Measurements from ENCODE around the gene GALNT18.

The GALNT18 gene

DNA sequence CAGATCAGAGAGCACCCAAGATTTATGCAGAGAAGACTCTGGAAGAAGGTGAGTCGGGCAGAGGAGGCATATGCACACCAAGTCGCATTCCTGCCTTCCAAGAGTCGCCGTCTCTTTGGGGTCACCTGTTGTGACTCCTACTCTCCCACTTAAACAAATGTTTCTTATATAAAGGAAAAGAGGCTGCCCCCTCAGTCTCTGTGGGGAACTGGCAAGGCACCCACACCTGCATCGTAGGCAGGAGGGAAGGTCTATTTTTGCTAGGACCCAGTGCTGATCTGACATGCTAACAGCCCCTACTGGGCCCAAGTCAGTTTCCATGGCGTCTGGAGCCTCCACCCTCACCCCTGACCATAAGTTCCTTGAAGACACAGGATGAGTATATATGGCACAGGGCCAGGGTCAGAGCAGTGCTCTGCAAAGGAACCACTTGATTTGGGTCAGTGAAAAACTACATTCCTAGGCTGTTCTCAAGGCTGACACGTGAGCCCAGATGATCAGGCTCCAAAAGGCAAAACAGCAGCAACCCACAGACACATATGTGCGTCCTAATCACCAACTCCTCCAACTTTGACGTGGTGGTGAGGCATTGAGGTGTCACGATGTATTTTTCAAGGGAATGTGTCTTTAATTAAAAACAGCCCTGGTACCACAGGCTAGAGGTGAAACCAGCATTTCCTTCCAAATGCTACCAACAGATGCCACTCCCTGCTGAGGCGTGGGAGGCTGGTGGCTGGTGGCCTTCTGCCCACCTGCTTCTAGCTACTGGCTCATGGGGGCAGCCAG lies 213.2 kb downstream of the GALNT18 start:
- DNase-seq (ENCODE audit: low spot score), result no peak

DNA sequence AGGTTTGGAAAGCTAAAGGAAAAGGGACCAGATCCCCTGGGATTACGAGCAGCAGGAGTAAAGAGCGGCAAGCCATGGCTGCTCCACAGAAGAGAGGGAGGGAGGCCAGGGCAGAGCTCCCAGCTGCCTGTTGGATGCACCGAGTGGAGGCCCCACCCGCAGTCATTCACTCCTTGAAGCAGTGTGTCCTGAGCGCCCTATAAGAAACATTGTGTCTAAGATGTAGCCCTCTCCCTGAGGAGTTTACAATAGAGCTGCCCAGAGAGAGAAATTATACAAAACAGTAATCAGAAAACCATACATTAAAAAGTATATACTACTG lies 214.1 kb downstream of the GALNT18 start:
- DNase-seq (ENCODE audit: low spot score), result no peak

DNA sequence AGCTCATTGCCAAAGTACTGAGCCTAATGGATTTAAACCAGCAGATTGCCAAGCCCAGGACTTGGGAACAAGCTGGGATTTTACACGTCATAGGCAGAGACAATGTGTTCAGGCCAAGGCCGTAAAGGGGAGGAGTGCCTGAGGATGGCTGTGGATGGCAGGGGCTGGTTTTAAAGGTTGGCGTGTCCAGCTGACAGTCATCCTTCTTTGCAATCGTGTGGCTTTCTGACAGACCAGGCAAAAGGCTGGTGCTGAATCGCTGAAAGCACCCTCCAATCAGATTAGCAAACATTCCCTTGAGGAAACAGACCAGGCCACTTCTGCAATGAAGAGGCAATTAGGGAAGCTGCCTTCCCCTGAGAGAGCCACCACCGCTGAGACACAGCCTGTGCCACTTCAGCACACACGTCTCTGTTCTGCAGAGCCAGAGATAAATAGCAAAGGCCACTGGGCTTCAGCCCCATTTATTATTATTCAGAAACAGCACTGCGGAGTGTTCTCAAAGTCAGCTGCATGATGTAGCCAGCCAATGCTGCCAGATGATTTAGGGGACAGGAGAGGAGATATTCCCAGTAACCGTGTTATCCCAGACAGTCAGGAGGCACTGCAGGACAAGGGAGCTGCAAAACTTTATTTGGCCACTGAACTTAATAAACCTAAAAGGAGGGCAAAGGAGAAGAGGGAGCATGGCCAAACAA lies 214.6 kb downstream of the GALNT18 start:
- no peak for DNase-seq (ENCODE audit: low spot score)

DNA sequence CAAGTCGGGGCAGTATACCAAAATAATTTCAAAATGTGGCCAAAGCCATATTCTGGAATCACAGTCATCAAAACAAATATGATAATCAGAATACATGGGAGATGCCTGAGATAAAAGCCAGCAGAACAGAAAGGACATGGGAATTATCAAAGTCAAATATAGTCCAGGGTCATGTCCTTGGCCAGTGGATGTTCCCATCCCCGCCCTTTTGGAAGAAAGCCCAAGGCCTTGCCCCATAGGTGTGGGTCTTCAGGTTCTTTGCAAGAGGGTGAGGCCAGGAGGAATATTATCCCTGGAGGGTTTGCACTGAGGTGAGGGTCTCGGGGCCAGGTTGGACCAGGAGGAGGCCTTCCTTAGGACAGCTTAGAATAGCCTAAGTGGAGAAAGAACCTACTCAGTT lies 215.2 kb downstream of the GALNT18 start:
- no peak for DNase-seq (ENCODE audit: low spot score)

DNA sequence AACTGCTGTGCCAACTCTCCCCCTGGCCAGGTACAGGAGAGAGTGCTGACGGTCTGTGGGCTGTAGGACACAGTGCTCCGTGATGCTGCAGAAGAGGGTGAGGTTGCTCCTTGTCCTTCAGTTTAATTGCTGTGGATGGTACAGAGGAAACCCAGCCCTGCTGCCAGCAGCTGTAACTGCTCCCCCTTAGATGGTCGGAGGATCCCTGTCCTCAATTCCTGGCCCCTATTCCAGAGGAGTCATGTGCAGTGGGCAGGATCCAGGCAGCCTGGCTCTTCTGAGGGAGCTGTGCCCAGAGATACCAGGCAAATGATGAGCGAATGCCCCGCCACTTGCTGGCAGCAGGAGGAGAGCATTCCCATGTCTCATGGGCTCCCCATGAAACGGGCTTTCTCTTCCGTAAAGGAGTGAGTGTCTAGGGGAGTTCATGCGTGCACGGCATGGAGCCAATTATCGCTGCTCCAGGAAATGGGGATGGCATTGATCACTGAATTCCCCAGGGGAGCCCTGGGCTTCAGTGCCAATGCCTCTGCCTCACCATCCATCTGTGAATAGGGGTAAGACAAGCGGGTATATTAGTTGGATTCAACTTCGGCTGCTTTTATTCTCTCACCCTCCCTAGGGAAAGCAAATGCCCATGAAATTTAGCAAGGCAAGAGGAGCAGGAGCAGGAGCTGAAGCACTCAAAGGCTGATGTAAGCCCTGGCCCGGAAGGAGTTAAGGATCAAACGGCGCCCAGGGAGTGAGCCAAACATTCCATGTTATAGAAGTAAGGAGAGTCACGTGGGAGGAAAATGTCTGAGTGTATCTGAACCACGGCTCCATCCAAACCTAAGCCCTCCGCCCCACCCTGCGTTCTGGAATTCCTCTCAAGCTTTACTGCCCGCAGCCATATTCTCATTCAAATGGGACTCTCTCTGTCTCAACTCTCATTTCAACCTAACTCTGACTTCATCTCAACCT lies 217.8 kb downstream of the GALNT18 start:
- DNase-seq (ENCODE audit: low spot score), result no peak

DNA sequence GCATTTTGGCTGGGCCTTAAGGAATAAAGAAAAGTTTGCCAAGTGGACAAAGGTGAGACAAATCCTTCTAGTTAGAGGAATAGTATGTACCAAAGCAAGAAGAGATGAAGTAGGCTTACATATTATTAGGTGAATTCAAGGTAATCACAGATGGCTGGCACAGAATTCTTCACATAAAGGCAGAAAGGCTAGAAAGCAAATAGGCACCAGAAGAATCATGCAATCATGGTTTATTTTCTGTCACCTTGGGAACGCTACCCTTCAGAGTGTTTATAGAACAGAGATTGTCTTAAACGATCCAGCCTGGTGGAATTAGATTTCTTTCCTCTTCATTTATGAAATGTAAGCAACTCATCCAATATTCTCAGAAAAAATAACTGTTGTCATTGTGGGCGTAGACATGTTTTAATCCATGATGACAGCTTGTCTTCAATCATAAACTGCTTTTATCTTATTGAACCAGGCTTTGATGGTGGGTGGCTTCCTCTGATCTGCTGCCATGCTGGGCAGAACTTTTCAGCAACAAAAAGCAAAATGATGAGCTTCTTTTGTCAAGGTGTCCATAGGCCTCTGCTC lies 219.8 kb downstream of the GALNT18 start:
- DNase-seq (ENCODE audit: low spot score), result no peak

DNA sequence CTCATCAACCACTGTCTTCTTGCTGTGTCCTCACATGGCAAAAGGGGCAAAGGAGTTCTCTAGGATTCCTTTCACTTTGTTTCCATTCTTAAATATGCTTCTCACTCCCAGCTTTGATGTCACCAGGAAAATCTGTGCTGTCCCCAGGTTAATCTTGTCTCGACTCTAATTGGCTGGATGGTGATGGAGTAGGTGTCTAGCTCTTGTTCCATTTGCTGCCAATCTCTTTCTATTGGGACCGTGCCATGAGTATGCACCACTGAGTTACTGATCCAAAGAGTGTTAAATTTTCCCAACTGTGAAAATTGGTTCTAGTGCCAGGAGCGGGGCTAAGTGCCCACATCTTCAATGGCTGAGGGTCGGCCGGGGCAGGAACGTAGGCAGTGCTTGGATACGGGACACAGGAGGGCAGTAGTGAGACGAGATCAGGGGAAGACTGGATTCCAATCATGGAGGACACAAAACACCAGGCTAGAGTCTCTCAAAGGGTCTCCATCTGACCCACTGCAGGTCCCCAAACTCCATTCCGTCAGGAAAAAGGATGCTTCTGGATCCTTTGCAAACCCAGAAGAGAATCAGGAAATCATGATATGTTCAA lies 221.1 kb downstream of the GALNT18 start:
- no peak for DNase-seq (ENCODE audit: low spot score)

DNA sequence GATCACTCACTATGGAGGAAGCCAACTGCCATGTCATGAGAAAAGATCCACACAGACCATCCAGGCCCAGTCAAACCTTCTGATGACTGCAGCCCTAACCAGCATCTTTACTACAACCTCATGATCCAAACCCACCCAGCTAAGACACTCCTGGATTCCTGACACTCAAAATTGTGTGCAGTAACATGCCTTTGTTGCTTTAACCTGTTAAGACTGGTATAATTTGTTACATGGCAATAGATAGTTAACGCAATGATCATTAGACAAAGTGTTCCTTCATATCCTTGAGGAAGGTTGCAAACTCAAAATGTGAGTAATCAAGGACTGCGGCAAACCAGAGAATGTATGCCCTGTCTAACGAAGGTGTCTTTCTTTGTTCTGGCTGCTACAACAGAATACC lies 221.7 kb downstream of the GALNT18 start:
- DNase-seq (ENCODE audit: low spot score), result no peak

DNA sequence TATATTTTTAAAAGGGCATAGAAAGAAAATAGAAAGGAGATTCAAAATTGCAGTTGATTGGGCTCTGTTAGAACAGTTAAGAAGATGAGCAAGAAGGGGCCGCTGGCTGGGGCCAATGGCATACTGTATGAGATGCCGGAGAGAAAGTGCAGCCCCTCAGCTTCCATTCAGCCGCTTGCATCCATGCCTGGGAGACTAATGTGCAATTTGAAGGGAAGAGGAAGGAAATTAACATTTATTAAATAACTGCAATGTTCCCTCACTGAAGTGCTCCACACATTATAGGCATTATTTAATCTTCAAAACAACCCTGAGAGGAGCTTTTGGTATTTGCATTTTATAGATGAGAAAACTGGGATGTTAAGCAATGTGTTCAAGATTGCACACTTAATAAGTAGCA lies 224.0 kb downstream of the GALNT18 start:
- no peak for DNase-seq (ENCODE audit: low spot score)

DNA sequence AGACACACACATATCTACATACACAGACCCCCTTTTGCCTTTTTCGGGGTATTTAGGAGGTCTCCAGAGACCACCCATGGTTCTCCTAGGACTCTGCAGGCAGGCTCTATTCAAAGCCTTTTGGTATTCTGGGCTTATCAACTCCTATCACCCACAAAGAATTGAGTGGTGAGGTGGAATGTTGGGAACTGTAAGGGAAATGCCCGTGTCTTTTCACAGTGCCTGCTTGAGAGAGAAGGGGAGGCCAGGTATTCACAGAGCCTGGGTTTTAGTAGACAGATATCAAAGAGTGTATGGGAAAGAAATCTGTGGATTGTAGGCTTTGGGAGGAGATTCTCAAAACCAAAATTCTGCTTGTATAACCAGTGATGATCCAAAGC lies 224.8 kb downstream of the GALNT18 start:
- no peak for DNase-seq (ENCODE audit: low spot score)

DNA sequence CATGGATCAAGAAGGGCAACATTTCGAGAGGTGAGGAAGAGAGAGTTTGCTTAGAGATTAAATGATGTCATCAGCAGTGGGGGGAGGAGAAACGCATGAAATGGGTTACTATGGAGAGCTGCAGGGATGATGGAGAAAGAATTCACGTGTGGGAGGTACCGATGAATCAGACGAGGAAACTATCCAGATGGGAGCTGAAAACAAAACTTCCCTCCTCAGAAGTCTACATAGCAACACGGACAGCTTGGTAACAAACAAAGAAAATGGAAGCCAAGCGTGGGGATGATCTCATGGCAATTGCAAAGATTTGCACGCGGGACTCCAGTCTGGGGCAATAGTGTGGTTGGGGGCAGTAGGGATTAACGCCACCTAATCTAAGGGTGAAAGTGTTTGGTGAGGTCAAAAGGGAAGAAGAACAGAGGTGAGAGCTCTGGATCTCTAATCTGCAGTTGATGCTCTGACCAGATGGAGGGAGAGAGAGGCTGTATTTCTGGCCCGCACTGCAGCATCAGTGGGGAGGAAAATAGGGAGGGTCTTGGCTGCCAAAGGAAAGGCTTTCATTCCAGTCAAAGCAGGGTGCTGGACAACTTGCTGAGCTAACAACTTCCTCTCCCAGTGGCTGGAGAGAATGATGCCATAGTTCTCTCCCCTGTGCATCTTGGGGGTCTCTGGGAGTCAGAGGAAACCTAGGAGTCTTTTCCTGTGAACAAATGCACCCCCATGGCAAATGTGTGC lies 225.3 kb downstream of the GALNT18 start:
- DNase-seq (ENCODE audit: low spot score), result peak; percentile 19

DNA sequence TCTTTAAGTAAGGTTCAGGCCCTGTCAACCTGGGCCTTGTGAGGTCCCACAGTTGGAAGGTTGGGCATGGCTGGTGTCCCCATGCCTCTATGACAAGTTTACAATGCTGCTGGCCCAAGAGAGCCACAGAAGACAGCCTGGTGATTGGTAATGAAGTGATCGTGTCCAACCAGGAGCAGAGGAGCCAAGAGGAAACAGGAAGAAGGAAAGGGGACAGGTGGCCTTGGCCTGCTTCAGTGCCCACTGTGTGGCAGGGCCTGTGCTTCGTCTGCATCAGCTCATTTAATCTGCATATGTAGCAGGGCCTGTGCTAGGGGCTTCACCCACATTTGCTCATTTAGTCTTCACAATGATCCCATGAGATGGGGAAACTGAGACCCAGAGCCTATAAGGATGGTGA lies 226.7 kb downstream of the GALNT18 start:
- no peak for DNase-seq (ENCODE audit: low spot score)

DNA sequence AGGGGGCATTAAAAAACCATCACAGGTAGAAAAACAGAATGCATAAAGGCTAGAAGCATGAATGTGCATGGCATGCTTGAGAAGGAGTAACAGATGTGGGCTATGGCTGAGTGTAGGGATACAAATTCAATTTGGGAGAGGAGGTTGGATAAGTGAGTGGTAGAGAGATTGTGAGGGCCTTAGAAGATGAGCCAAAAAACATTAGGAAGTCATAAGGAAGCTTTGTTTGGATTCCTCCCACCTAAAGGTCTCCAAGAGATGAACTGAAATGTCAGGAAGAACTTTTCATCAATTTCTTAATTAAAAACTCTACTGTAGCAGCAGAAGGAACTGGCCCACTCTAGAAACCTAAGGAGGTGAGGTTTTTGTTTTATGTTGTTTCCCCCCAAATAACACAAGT lies 227.6 kb downstream of the GALNT18 start:
- no peak for DNase-seq (ENCODE audit: low spot score)

DNA sequence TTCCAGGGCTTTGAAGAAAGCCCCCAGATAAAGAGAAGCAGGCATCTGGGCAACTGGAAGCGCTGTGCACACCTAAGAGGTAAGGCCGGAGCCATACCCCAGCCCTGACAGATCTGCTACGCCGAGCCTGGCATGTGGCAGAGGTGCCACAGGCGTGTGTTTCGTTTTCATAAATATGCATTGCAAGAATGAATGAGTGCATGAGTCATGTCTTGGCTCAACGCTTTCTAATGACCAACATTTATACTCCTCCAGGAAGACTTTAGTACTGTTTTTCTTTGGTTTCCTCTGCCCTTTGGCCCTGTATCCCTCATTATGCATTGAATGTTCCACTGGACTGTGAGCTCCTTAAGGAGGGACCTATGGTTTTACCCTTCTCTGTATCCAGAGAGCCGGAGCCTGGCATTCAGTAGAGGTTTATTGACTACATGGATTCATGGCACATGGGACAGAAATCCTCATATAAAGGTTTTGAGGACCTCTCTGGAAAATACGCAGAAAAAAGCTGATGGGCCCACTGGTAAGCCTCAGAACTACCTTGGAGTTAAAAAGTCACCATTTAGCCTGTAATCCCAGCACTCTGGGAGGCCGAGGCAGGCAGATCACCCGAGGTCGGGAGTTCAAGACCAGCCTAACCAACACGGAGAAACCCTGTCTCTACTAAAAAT lies 229.9 kb downstream of the GALNT18 start:
- DNase-seq (ENCODE audit: low spot score), result peak; percentile 15

DNA sequence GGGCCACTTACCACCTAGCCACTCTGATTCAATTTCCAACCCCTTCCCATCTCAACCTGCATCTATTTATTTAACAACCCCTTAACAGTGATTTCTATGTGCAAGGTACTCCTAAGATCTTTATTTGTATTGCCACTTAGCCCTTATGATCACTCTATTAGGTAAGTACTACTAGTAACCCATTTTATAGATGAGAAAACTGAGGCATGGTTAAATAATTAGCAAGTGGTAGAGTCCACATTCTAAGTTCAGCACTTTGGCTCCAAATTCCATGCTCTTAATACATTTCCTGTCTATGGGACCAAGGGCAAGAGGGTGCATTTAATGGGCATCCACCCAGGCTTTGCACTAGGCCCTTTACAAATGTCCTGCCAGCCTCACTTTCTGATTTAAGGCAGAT lies 230.6 kb downstream of the GALNT18 start:
- DNase-seq (ENCODE audit: low spot score), result no peak

DNA sequence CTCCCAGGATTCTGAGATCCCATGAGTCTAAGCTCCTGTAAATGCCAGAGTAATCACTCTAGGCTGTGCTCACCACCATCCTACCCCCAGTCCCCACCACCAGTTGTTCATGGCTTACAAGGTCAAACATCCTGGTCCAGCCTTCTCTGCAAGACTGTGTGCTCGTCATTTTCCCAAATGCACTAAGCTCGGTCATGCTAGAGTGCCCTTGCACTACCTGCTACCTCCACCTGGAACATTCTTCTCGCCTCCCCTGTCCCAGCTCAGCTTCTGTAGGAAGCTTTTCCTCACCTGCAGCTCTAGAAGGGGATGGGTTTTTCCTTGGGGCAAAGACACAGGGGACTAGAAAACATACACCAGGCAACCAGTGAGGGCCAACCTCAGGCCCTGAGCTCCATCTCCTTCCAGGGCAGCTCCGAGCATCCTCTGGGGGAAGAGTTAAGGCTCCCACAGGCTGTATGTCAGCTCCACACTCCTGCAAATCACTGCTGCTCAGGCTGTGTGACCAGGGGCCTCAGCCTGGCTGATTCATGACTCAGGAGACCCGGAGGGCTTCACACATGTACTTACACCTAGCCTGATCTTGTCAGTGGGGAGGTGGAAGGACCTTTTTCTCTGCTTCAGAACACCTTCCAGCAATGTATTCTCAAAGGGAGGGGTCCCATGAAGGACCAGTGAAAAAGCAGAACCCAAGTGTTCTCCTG lies 231.6 kb downstream of the GALNT18 start:
- no peak for DNase-seq (ENCODE audit: low spot score)

DNA sequence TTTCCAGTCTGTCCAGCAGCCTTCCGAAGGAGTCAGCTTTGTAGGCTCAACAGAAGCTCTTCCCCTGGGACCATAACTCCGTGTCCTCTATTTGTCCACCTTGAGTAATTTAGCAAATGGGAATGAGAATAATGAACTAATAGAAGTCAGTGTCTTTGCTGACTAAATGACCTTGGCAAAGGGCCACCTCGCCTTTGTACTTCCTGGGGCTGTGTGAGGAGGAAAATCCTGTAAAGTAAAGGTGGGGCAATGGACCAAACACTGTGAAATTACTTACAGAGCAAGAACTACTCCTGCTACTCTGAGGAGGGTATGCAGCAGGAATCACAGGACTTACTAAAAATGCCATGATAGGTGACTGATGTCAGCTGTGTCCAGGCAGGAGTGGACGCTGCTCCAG lies 232.6 kb downstream of the GALNT18 start:
- no peak for DNase-seq (ENCODE audit: low spot score)

DNA sequence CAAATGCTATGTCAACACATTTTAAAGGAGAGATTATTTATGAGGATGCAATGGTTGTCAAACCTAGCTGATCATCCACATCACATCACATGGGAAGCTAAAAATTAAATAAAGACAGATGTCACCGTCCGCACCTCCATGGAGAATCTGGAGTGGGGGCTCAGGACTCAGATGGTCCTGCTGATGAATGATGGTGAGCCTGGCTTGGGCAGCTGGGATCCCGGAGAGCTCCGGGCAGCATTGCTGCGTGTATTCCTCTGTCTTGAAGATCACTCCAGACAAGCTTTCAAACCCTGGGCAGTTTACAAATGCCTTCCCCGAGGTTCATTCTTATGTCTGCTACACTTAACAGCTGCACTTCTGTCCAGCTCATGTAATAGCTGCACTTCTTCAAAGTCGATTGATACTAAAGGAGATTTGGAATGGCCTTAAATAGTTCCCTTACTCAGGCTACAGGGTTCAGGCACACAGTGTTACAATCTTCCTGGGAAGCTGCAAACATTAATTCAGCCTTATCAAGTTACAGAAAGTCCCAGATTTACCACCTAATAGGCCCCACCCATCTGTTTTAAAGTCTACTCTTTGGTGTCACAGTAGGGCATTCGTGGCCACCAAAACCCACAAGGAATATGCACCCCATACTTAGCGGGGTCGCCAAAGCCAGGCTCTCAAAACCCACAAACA lies 234.0 kb downstream of the GALNT18 start:
- no peak for DNase-seq (ENCODE audit: low spot score)

DNA sequence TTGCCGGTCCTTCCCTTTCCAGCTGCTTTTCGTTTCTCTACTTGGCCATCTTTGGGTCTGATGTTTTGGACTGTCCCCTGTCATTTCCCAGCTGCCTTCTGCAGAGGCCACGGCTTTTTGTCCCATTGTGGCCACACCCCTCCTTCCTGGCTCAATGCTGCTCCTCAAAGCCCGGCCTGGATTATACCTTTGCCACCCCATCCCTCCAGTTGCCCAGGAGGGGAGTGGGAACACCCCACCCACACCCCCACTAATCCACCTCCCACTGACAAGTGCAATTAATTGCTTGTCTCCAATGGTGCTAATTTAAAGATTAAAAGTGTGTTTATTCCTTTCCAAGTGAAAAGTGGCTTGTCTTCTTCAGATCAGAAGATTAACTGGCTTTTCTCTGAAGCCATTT lies 234.6 kb downstream of the GALNT18 start:
- DNase-seq (ENCODE audit: low spot score), result no peak

DNA sequence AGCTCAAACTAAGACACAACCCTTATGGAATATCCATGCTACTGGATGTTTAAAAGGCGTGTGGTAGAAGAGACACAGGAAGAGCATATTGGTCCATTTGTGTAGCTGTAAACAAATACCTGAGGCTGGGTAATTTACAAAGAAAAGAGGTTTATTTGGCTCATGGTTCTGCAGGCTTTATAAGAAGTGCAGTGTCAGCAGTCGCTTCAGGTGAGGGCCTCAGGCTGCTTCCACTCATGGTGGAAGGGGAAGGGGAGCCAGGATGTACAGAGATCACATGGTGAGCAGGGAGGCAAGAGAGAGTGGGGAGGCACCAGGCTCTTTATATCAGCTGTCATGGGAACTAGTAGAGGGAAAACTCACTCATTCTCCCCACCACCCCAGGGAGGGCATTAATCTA lies 237.0 kb downstream of the GALNT18 start:
- no peak for DNase-seq (ENCODE audit: low spot score)
